ENCODE data around the gene PRIM1. TPM values are rescaled to one million over a fixed set of nuclear protein-coding genes. Genes with fewer than 3 reads are reported as not detected.
A peak's percentile ranks its signal among the peaks of the same experiment; 100 is the strongest.

The PRIM1 gene
- total and polyA plus RNA-seq, 2 of the 8 experiments (the other 6 are each of a cell fraction or from before 2014, with no cell fraction given): 52.4 to 61.9 TPM

- ChIA-PET CTCF (ENCODE audit: partially characterized antibody) (interaction anchor here (0.6 to 1.4 kb wide), 3 partner anchors 9 to 369 kb away, joined by 3 to 4 read pairs (median 3); no protein-coding TSS in a partner anchor), POLR2A (ENCODE audit: partially characterized antibody) (interaction anchor here (0.9 to 52.4 kb wide), 6 partner anchors 16 to 92 kb away, joined by 3 to 1406 read pairs (median 6); partner anchors contain the start of genes BAZ2A, NACA, PRIM1 and PTGES3)
- H4K20me1 ChIP-seq (replicated peaks in 1 of 2; ENCODE audit: control insufficient read depth in 1 of 2, insufficient read depth in 2 of 2, low read length in 2 of 2): peaks cover 37 to 41% of the 10 kb centered on the region in 2 experiments
- DNase-seq (ENCODE audit: low read depth in 1 of 2, low spot score in 2 of 2) (no peak), FAIRE-seq (no peak)
- no peaks in the 10 kb centered on the region for H3K27me3 ChIP-seq (replicated peaks in 1 of 4; ENCODE audit: control insufficient read depth in 3 of 4, extremely low read depth in 1 of 4, insufficient read depth in 3 of 4, low read length in 3 of 4)
- H2AK5ac ChIP-seq (ENCODE audit: low read depth, low read length): no peak overlapping the region
- H3K9ac ChIP-seq (replicated peaks in 1 of 4; ENCODE audit: extremely low read depth in 1 of 4, low read depth in 3 of 4, low read length in 3 of 4): no peak overlapping the region; a peak in 1 of 7 replicates
- peak overlapping the region in 3 of 4 experiments; percentile 9 to 75 (median 14); a peak in 4 of 8 replicates for H3K4me3 ChIP-seq (ENCODE audit: extremely low read depth in 1 of 4, insufficient read depth in 2 of 4, low read depth in 3 of 4, low read length in 4 of 4)
- peaks cover 5 to 55% (median 24%) of the 10 kb centered on the region in 4 experiments; a peak in 5 of 8 replicates for H3K36me3 ChIP-seq (ENCODE audit: control insufficient read depth in 2 of 4, insufficient read depth in 4 of 4, low read length in 3 of 4)
- peaks cover 13 to 38% (median 23%) of the 10 kb centered on the region in 4 experiments for H3K4me1 ChIP-seq (replicated peaks in 1 of 4; ENCODE audit: control insufficient read depth in 3 of 4, insufficient read depth in 4 of 4, low read length in 3 of 4)
- no peak overlapping the region for H2BK15ac ChIP-seq (ENCODE audit: low read length)
- no peaks in the 10 kb centered on the region for H3K9me3 ChIP-seq (ENCODE audit: insufficient read depth in 2 of 2, low read depth in 1 of 2, low read length in 1 of 2)
- H2AFZ ChIP-seq (ENCODE audit: low read length): no peak overlapping the region
- no peak overlapping the region for H2BK120ac ChIP-seq (replicated peaks; ENCODE audit: low read depth, low read length)
- no peak overlapping the region for H3K27ac ChIP-seq (ENCODE audit: low read depth, low read length)
- 73% methylated on average over 2 of the region's 2 CpGs; no CpG with 5 or more reads in 1 of the 2 experiments for WGBS, 2 experiments (ENCODE audit: extremely low coverage in 1 of 2, insufficient coverage in 1 of 2, insufficient read length in 1 of 2, insufficient replicate concordance in 2 of 2, low coverage in 1 of 2, low lambda C conversion rate in 2 of 2, missing lambda C conversion rate in 1 of 2)
- H4K91ac ChIP-seq (replicated peaks; ENCODE audit: insufficient read length, low read length): no peak overlapping the region
- peaks cover 25% of the 10 kb centered on the region for H3K79me1 ChIP-seq (ENCODE audit: low read depth, low read length)
- H2BK5ac ChIP-seq (ENCODE audit: low read depth, low read length): peak overlapping the region; percentile 13; the same call in 1 of the 2 replicates
- peaks cover 51 to 79% of the 10 kb centered on the region in 2 experiments for H3K79me2 ChIP-seq (ENCODE audit: control insufficient read depth in 1 of 2, insufficient read depth in 2 of 2, low read length in 2 of 2)
- no peak overlapping the region for H3K18ac ChIP-seq (ENCODE audit: extremely low read depth, low read length)
- no peak overlapping the region for H4K8ac ChIP-seq (ENCODE audit: extremely low read depth, insufficient read depth, low read length)
- no peak overlapping the region for H4K5ac ChIP-seq (ENCODE audit: insufficient read length, low read depth, low read length)
- TF ChIP-seq SIN3A (conservative IDR thresholded peaks at IDR 0.05 in 1 of 2, IDR thresholded peaks at IDR 0.05 in 1 of 2; ENCODE audit: low read depth in 1 of 2, low read length in 2 of 2) (0 out of 4 replicates have a peak, but pooled peaks of 1 of the 2 experiments have one; percentile 22), SP2 (IDR thresholded peaks at IDR 0.05; ENCODE audit: low read length) (no peak), YY1 (IDR thresholded peaks at IDR 0.05; ENCODE audit: low read depth, low read length) (no peak), FOSL1 (IDR thresholded peaks at IDR 0.05; ENCODE audit: insufficient read depth, low read depth, low read length) (no peak), POLR2AphosphoS5 (IDR thresholded peaks at IDR 0.05; ENCODE audit: low read depth, low read length) (peak; percentile 42), ATF3 (IDR thresholded peaks at IDR 0.05; ENCODE audit: insufficient read depth, low read depth, low read length) (no peak), BRCA1 (IDR thresholded peaks at IDR 0.05; ENCODE audit: low read depth, low read length) (no peak), CHD1 (IDR thresholded peaks at IDR 0.05; ENCODE audit: low read depth, low read length) (no peak)
- H3K4me2 ChIP-seq (ENCODE audit: insufficient read depth in 1 of 2, low read depth in 2 of 2, low read length in 2 of 2): peak overlapping the region; percentile 74 to 96
- H2BK12ac ChIP-seq (ENCODE audit: low read depth, low read length): no peak overlapping the region
- no peak overlapping the region for H2BK20ac ChIP-seq (ENCODE audit: low read length)
- H3K56ac ChIP-seq (replicated peaks; ENCODE audit: insufficient read length, low read depth, low read length): no peak overlapping the region
- H3K14ac ChIP-seq (ENCODE audit: insufficient read length): no peak overlapping the region
- H3K4ac ChIP-seq (replicated peaks; ENCODE audit: insufficient read length, low read depth, low read length): no peak overlapping the region
- H3K23ac ChIP-seq (ENCODE audit: insufficient read length): no peak overlapping the region
- H3K23me2 ChIP-seq (ENCODE audit: low read depth, low read length): no peaks in the 10 kb centered on the region; the same call in none of the 2 replicates
Measured at GRCh38 chr12:56721216-56721615, 30.9 kb downstream of the PRIM1 start.
